HUES6 (cell line): ENCODE data around the gene SH3RF1.

Source experiments
- H3K27ac ChIP-seq: 2 replicates; pipeline ENCODE4 v1.7.0; 2013; ENCODE audit warnings: low read depth, mild to moderate bottlenecking, low read length, inconsistent platforms
- H3K27me3 ChIP-seq: 2 replicates; pipeline ENCODE4 v1.6.1; 2013; ENCODE audit warnings: low read length; ENCODE audit not compliant: control insufficient read depth, insufficient read depth
- H3K36me3 ChIP-seq: 2 replicates; pipeline ENCODE4 v1.6.1; 2013; ENCODE audit warnings: low read length; ENCODE audit not compliant: control insufficient read depth, insufficient read depth
- H3K4me1 ChIP-seq: 2 replicates; pipeline ENCODE4 v1.6.1; 2013; ENCODE audit warnings: low read length; ENCODE audit not compliant: control insufficient read depth, insufficient read depth
- H3K4me3 ChIP-seq: 2 replicates; pipeline ENCODE4 v1.5.1; 2013; ENCODE audit warnings: low read depth, low read length
- H3K9ac ChIP-seq: one replicate; pipeline ENCODE4 v1.6.1; 2013; ENCODE audit warnings: mild to moderate bottlenecking, low read length
- H3K9me3 ChIP-seq: 2 replicates; pipeline ENCODE4 v1.6.1; 2013; ENCODE audit warnings: low read depth, low read length; ENCODE audit not compliant: control insufficient read depth, insufficient read depth

The SH3RF1 gene

DNA sequence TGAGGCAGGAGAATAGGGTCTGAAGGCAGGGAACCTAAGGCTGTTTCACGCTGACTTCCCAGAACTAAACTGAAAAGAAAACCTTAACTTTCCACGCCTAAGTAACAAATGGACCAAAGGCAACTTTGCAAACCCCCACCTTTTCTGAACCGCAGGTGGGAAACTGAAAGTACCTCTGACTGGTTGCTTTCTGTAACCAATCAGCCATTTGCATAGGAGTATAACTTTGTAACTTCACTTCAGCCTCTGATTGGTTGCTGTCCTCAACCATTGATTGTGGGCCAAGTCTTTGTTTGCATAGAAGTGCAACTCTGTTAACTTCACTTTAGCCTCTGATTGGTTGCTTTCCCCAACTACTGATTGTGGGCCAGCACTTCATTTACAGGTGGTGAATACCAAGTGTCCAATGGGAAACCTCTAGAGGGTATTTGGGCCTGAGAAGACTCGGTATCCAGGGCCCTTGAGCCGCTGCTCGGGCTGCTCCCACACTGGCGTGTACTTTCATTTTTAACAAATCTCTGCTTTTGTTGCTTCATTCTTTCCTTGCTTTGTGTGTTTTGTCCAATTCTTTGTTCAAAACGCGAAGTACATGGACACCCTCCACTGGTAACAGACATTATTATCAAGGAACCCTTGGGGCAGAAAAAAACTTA lies 139.1 kb downstream of the SH3RF1 start:
- H3K9me3 ChIP-seq: no peaks in the 10 kb centered on the region
- peaks cover 44% of the 10 kb centered on the region for H3K36me3 ChIP-seq
- no peak overlapping the region for H3K9ac ChIP-seq
- no peak overlapping the region for H3K4me3 ChIP-seq
- H3K4me1 ChIP-seq: no peaks in the 10 kb centered on the region
- no peak overlapping the region for H3K27ac ChIP-seq
- no peaks in the 10 kb centered on the region for H3K27me3 ChIP-seq

- Histone ChIP-seq H3K27me3 (no peaks in the 10 kb centered on the region), H3K9me3 (no peaks in the 10 kb centered on the region), H3K4me3 (no peak overlapping the region), H3K36me3 (peaks cover 24% of the 10 kb centered on the region), H3K9ac (no peak overlapping the region), H3K27ac (no peak overlapping the region), H3K4me1 (no peaks in the 10 kb centered on the region)
These were observed 141.9 kb downstream of the SH3RF1 start for GRCh38 chr4:169128902-169129301.

- H3K4me1 ChIP-seq: no peaks in the 10 kb centered on the region
- H3K4me3 ChIP-seq: no peak overlapping the region
- peaks cover 20% of the 10 kb centered on the region for H3K36me3 ChIP-seq
- no peaks in the 10 kb centered on the region for H3K27me3 ChIP-seq
- no peaks in the 10 kb centered on the region for H3K9me3 ChIP-seq
- no peak overlapping the region for H3K9ac ChIP-seq
- H3K27ac ChIP-seq: no peak overlapping the region
These were observed 143.4 kb downstream of the SH3RF1 start for GRCh38 chr4:169127314-169127713.

GRCh38 chr4:169124661-169125060 lies 146.1 kb downstream of the SH3RF1 start:
- no peak overlapping the region for H3K27ac ChIP-seq
- no peaks in the 10 kb centered on the region for H3K27me3 ChIP-seq
- H3K9me3 ChIP-seq: no peaks in the 10 kb centered on the region
- H3K4me1 ChIP-seq: no peaks in the 10 kb centered on the region
- H3K36me3 ChIP-seq: peaks cover 22% of the 10 kb centered on the region
- no peak overlapping the region for H3K4me3 ChIP-seq
- no peak overlapping the region for H3K9ac ChIP-seq

DNA sequence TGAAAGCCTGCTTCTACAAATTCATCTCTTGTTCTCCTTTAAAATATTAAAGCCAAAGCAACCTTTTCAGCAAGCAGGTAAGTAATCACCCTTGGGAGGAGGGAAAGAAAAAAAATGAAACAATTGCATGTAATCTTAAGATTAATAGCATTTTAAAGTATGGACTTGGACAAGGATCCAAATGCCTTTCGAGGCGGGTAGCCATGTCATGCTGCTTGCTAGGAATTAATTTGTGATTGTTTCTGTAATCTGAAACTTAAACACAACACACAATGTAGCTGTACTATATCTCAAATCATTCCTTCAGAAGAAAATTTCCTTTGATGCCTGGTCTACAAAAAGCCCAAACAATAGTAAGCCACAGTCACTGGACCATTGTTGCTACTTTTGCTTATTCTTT lies 148.3 kb downstream of the SH3RF1 start:
- H3K36me3 ChIP-seq: peaks cover 21% of the 10 kb centered on the region
- no peak overlapping the region for H3K27ac ChIP-seq
- no peaks in the 10 kb centered on the region for H3K27me3 ChIP-seq
- H3K4me3 ChIP-seq: no peak overlapping the region
- no peak overlapping the region for H3K9ac ChIP-seq
- H3K4me1 ChIP-seq: no peaks in the 10 kb centered on the region
- no peaks in the 10 kb centered on the region for H3K9me3 ChIP-seq

GRCh38 chr4:169121861-169122382 lies 148.8 kb downstream of the SH3RF1 start:
- Histone ChIP-seq H3K9me3 (no peaks in the 10 kb centered on the region), H3K9ac (no peak overlapping the region), H3K27me3 (no peaks in the 10 kb centered on the region), H3K27ac (no peak overlapping the region), H3K4me1 (no peaks in the 10 kb centered on the region), H3K36me3 (peaks cover 25% of the 10 kb centered on the region), H3K4me3 (no peak overlapping the region)

DNA sequence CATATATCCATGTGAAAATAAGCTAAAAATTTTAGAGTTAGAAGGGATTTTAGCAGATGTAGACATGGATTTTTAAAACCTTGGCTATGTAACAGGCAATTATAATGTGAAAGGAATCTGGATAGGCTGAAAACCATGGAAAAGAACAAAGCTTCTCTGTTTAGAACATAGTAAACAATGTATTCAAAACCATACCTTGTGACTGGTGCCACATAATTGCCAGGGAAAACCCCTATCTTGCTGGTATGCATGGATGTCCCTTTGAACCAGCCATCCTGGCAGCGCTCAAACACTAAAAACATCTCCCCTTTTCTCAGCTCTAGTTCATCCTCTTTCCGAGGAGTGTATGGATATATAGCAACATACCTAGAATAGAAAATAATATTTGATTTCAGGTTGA lies 150.1 kb downstream of the SH3RF1 start:
- no peak overlapping the region for H3K27ac ChIP-seq
- H3K4me1 ChIP-seq: no peaks in the 10 kb centered on the region
- H3K36me3 ChIP-seq: peaks cover 38% of the 10 kb centered on the region

GRCh38 chr4:169119536-169119935 lies 151.2 kb downstream of the SH3RF1 start:
- no peak overlapping the region for H3K27ac ChIP-seq

More for the DNA sequence above, 150.1 kb downstream of the SH3RF1 start:
- Histone ChIP-seq H3K27me3 (no peaks in the 10 kb centered on the region), H3K9me3 (no peaks in the 10 kb centered on the region), H3K9ac (no peak overlapping the region), H3K4me3 (no peak overlapping the region)

GRCh38 chr4:169117591-169118081 lies 153.1 kb downstream of the SH3RF1 start:
- 0 out of 2 replicates have a peak, but pooled peaks cover 1% of the 10 kb centered on the region for H3K4me1 ChIP-seq
- no peak overlapping the region for H3K4me3 ChIP-seq
- H3K36me3 ChIP-seq: peaks cover 44% of the 10 kb centered on the region
- no peak overlapping the region for H3K27ac ChIP-seq
- no peaks in the 10 kb centered on the region for H3K27me3 ChIP-seq
- no peaks in the 10 kb centered on the region for H3K9me3 ChIP-seq
- H3K9ac ChIP-seq: no peak overlapping the region

More at GRCh38 chr4:169119536-169119935, 151.2 kb downstream of the SH3RF1 start:
- no peaks in the 10 kb centered on the region for H3K9me3 ChIP-seq
- H3K36me3 ChIP-seq: peaks cover 44% of the 10 kb centered on the region
- no peak overlapping the region for H3K9ac ChIP-seq
- H3K4me3 ChIP-seq: no peak overlapping the region
- no peaks in the 10 kb centered on the region for H3K4me1 ChIP-seq
- H3K27me3 ChIP-seq: no peaks in the 10 kb centered on the region

- peaks cover 37% of the 10 kb centered on the region for H3K36me3 ChIP-seq
- H3K27ac ChIP-seq: no peak overlapping the region
These were observed 154.4 kb downstream of the SH3RF1 start for GRCh38 chr4:169116270-169116901.

DNA sequence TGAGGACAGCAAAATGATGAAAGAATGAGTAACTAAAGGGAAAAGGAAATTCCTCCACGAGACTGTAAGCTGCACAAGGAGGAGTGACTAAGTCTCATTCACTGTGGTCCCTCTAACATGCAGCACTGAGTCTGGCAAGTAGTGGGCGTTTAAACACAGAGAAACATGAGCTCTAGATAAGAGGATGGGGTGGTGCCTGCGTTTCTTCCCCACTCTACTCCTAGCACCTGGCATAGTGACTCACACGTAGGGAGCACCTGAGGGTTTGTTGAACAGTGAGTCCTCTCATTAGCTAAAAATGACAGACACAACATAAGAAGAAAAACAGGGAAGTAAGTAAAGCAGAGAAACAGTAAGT lies 154.9 kb downstream of the SH3RF1 start:
- Histone ChIP-seq H3K27me3 (no peaks in the 10 kb centered on the region), H3K4me1 (peaks cover 11% of the 10 kb centered on the region; the same call in 1 of the 2 replicates), H3K9ac (no peak overlapping the region), H3K9me3 (no peaks in the 10 kb centered on the region), H3K27ac (no peak overlapping the region), H3K4me3 (no peak overlapping the region), H3K36me3 (peaks cover 32% of the 10 kb centered on the region)

More at GRCh38 chr4:169116270-169116901, 154.4 kb downstream of the SH3RF1 start:
- no peak overlapping the region for H3K9ac ChIP-seq
- no peaks in the 10 kb centered on the region for H3K9me3 ChIP-seq
- H3K27me3 ChIP-seq: no peaks in the 10 kb centered on the region
- H3K4me3 ChIP-seq: no peak overlapping the region
- H3K4me1 ChIP-seq: peaks cover 11% of the 10 kb centered on the region; the same call in 1 of the 2 replicates
